Ovary (tissue), 3 donors: ENCODE results near the gene PHKB.

ENCODE experiments used
- EP300 ChIP-seq: sonication (generic); formaldehyde crosslinking; IDR thresholded peaks from one replicate; pipeline ENCODE4 v1.6.1; 2017; ENCODE audit warnings: antibody characterized with exemption
- POLR2A ChIP-seq: fragments of 450-650 bp; IDR thresholded peaks from one replicate; pipeline ENCODE4 v1.6.1; 2017; ENCODE audit warnings: antibody characterized with exemption, mild to moderate bottlenecking, moderate library complexity
- TF ChIP-seq, protein P1 (sequence below), 3 donors: fragments of 450-650 bp in 2 of 3; fragments of 200-600 bp in 1 of 3; IDR thresholded peaks; one replicate each; pipeline versions ENCODE4 v1.5.1 to v1.8.0; 2016 to 2022; ENCODE audit warnings: antibody characterized with exemption in 3 of 3, mild to moderate bottlenecking in 1 of 3
- donor health status: DM: no; HTN: no; CAD: no.

DNA sequence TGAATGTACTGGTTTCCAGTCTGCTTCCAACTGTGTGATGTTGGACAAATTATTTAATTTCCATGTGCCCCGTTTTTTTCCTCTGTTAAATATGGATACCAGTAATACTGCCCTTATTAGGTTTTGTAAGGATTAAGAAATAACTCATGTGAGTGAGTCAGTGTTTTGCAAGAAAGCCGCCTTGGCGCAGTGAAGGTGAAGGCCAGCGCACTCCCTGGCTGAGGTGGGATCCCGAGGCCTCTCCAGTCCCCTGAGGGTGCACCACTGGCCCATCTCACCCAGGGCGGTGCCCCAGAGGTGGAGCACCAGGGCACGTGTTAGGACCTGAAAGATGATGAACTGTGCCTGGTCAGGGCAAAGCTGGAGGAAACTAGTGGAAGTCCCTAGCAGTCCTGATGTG lies 43.5 kb downstream of the PHKB start:
- TF ChIP-seq POLR2A (no peak), EP300 (no peak)
- TF ChIP-seq, protein P1, sequence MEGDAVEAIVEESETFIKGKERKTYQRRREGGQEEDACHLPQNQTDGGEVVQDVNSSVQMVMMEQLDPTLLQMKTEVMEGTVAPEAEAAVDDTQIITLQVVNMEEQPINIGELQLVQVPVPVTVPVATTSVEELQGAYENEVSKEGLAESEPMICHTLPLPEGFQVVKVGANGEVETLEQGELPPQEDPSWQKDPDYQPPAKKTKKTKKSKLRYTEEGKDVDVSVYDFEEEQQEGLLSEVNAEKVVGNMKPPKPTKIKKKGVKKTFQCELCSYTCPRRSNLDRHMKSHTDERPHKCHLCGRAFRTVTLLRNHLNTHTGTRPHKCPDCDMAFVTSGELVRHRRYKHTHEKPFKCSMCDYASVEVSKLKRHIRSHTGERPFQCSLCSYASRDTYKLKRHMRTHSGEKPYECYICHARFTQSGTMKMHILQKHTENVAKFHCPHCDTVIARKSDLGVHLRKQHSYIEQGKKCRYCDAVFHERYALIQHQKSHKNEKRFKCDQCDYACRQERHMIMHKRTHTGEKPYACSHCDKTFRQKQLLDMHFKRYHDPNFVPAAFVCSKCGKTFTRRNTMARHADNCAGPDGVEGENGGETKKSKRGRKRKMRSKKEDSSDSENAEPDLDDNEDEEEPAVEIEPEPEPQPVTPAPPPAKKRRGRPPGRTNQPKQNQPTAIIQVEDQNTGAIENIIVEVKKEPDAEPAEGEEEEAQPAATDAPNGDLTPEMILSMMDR (IDR thresholded peaks at IDR 0.05) = no peak
